Neural progenitor cell (in vitro differentiated cells): ENCODE data around the gene GUCD1.

ENCODE experiments used
- CTCF ChIP-seq: fragments of 200-600 bp; sonication (generic); IDR thresholded peaks from 2 replicates; pipeline ENCODE4 v1.5.1; 2017; ENCODE audit warnings: antibody characterized with exemption, mild to moderate bottlenecking
- EZH2 ChIP-seq: fragments of 200-600 bp; sonication (generic); IDR thresholded peaks from 2 replicates; pipeline ENCODE4 v1.6.1; 2017; ENCODE audit warnings: antibody characterized with exemption, mild to moderate bottlenecking, moderate library complexity
- EZH2phosphoT487 ChIP-seq: fragments of 200-600 bp; sonication (generic); IDR thresholded peaks from 2 replicates; pipeline ENCODE4 v1.6.1; 2017; ENCODE audit warnings: antibody characterized with exemption

GRCh38 chr22:24601217-24602104, 46.5 kb upstream of the GUCD1 start:
- TF ChIP-seq CTCF (no peak), EZH2 (no peak), EZH2phosphoT487 (no peak)
